ENCODE data around the gene TIMM50. TPM values are rescaled to one million over a fixed set of nuclear protein-coding genes. Genes with fewer than 3 reads are reported as not detected.
"Not testable (repeated sequence)": the region's sequence is repeated elsewhere in the genome, so short reads cannot be mapped to it uniquely, and the experiment has no call there.

TIMM50 gene
- 43.6 and 71.4 TPM in 2 replicates for total RNA-seq

GRCh38 chr19:39480337-39481228 is at the start of gene TIMM50:
TSS of gene TIMM50 (plus strand) at chr19:39480838. CDS start at chr19:39480854, 16 bp downstream.
- peak; percentile 81 for DNase-seq (ENCODE audit: low read depth)

DNA sequence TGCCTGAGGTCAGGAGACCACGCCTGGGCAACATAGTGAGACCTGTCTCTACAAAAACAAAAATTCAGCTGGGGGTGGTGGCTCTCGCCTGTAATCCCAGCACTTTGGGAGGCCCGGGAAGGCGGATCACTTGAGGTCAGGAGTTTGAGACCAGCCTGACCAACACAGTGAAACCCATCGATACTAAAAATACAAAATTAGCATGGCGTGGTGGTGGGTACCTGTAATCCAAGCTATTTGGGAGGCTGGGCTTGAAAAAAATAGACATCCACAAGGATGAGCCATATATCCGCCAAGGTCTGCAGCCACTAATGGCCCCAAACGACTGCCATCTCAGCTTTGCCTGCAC is 48.0 kb upstream of the TIMM50 start:
- no peak for DNase-seq (ENCODE audit: low read depth)

- DNase-seq (ENCODE audit: low read depth), result no peak
Measured at GRCh38 chr19:39433480-39434079, 47.1 kb upstream of the TIMM50 start.

GRCh38 chr19:39434123-39435076 is 46.2 kb upstream of the TIMM50 start:
- DNase-seq (ENCODE audit: low read depth), result no peak

GRCh38 chr19:39435499-39436349 is 44.9 kb upstream of the TIMM50 start, which contains the start of gene RPS16:
TSS of gene RPS16 (minus strand) at chr19:39435949. CDS start at chr19:39435895, 54 bp downstream.
- peak; percentile 84 for DNase-seq (ENCODE audit: low read depth)

- DNase-seq (ENCODE audit: low read depth), result no peak
Measured at GRCh38 chr19:39436350-39436716, 44.3 kb upstream of the TIMM50 start.

- DNase-seq (ENCODE audit: low read depth), result peak; percentile 71
Measured at GRCh38 chr19:39438270-39438934, 42.2 kb upstream of the TIMM50 start.

DNA sequence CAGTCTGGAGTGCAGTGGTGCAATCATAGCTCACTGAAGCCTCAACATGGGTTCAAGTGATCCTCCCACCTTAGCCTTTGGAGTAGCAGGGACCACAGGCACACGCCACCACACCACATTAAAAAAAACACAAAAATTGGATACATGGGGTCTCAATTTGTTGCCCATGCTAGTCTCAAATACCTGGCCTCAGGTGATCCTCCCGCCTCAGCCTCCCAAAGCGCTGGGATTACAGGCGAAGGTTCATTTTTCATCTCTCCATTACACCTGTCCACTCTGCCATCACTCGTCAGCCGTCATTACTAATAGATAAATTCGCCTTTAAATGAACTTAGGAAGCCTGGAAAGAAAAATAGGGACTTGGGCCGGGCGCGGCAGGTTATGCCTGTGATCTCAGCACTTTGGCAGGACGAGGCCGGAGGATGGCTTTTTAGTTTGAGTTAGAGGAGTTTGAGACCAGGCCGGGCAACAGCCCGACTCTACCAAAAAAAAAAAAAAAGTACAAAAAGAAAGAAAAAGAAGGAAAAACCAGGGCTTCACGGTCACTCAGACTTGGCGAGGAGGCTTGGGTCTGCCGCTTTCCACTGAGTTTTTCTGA is 35.9 kb upstream of the TIMM50 start:
- no peak for DNase-seq (ENCODE audit: low read depth)

GRCh38 chr19:39445196-39446111 is 35.2 kb upstream of the TIMM50 start, which contains the start of gene SUPT5H:
TSS of gene SUPT5H (plus strand) at chr19:39445582. CDS start at chr19:39445891, 309 bp downstream.
- peak; percentile 95 for DNase-seq (ENCODE audit: low read depth)

DNA sequence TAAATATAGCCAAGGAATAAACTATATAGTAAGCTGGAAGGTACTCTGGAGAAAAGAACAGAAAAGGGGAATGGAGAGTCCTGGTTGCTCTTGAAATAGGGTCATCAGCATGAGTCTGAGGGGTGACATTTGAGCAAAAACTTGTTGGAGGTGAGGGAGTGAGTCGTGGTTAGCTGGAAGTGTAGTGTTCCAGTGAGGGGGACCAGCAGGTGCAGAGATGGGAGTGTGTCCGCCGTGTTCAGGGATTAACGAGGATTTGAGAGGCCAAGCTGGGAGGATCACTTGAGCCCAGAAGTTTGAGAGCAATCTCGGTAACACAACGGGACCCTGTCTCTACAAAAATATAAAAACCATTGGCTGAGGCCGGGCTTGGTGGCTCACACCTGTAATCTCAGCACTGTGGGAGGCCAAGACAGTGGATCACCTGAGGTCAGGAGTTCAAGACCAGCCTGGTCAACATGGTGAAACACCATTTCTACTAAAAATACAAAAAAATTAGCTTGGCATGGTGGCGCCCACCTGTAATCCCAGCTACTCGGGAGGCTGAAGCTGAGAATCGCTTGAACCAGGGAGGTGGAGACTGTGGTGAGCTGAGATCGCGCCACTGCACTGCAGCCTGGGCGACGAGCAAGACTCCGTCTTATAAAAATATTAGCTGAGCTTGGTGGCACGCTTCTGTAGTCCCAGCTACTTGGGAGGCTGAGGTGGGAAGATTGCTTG is 34.1 kb upstream of the TIMM50 start:
- no peak for DNase-seq (ENCODE audit: low read depth)

DNA sequence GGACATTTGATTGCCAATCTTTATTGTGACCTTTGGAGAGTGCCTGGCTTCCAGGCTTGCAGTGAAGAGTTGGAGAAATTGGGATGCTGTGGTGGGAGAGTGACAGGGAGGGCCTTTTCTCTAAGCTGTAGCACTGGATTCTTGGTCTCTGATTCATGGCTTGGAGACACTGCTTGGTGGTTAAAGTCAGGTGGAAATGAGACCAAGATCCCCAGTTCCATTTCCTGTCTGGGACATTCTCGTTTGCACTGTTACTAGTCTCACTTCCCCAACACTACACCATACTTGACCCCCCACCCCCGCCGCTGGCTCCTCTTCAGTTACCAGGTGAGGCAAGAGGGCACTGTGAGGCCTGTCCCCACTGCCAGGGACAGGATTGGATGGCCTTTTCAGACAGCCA is 32.4 kb upstream of the TIMM50 start:
- DNase-seq (ENCODE audit: low read depth), result peak; percentile 60

GRCh38 chr19:39449116-39449797 is 31.4 kb upstream of the TIMM50 start:
- DNase-seq (ENCODE audit: low read depth), result no peak

DNA sequence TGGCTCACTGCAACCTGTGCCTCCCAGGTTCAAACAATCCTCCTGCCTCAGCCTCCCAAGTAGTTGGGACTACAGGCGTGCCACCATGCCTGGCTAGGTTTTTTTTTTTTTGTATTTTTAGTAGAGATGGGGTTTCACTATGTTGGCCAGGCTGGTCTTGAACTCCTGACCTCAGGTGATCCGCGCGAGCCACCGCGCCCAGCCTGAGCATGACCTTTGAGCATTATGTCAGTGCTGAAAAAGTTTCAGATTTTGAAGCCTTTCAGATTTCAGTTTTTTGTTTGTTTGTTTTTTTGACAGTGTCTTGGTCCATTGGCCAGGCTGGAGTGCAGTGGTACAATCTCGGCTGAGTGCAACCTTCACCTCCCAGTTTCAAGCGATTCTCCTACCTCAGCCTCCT is 29.4 kb upstream of the TIMM50 start:
- not testable (repeated sequence) for DNase-seq (ENCODE audit: low read depth)

DNA sequence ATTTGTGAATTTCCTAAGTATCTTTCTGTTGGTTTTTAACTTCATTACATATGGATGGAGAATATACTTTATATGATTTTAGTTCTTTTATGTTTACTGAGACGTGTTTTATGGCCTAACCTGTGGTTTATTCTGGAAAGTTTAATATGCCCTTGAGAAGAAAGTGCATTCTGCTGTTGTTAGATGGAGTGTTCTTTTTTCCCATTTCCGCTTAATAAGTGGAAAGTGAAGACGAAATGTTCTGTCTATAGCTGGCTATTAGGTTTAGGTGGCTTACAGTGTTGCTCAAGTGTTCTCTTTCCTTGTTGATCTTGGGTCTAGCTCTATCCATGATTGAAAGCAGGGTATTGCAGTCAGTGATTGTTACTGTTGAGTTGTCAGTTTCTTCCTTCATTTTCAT is 17.2 kb upstream of the TIMM50 start:
- no peak for DNase-seq (ENCODE audit: low read depth)

GRCh38 chr19:39465956-39466747 is 14.5 kb upstream of the TIMM50 start:
- DNase-seq (ENCODE audit: low read depth), result no peak

DNA sequence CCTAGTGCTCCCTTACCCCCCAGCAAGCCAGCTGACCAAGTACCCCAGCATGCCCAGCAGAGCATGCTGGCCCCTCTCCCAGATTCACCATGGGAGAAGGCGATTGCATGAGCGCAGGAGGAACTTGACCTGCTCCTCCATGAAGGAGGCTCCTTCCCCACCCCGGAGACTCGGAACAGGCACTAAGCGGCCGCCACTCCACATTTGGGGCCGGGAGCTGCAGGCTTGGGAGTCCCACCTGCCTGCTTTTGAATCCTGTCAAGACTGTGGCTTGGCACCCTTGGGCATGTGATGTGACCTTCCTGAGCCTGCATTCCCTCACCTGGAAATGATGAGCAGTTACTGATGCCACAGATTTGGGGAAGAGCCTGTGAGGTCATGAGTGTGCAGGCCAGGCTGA is 12.7 kb upstream of the TIMM50 start:
- DNase-seq (ENCODE audit: low read depth), result no peak

GRCh38 chr19:39469036-39469435 is 11.6 kb upstream of the TIMM50 start:
- DNase-seq (ENCODE audit: low read depth), result no peak
